H1 (cell line): Measurements from ENCODE around the gene CDH18. TPM values are rescaled to one million over a fixed set of nuclear protein-coding genes. Genes with fewer than 3 reads are reported as not detected.

Experiments used
- CTCF ChIA-PET: fragments of 300-600 bp; sonication (Branson Sonifier 250); formaldehyde crosslinking; loops from one replicate; lab custom pipeline; 2021; ENCODE audit not compliant: partially characterized antibody; lab: Charles Lee
- POLR2A ChIA-PET: fragments of 300-600 bp; sonication (Branson Sonifier 250); formaldehyde crosslinking; loops from one replicate; lab custom pipeline; 2021; ENCODE audit warnings: inconsistent platforms; ENCODE audit not compliant: partially characterized antibody; lab: Charles Lee
- DNase-seq, 2 experiments: peaks; one replicate each; pipeline versions ENCODE4 v3.0.0 to v3.0.0-alpha.2; 2010 to 2022; ENCODE audit warnings: low spot score in 2 of 2, low read depth in 1 of 2, mixed read lengths in 1 of 2
- FAIRE-seq: peaks from 2 replicates; lab custom pipeline; 2011; peaks lifted over from hg19 to GRCh38; lab: Jason Lieb, UNC
- H2AFZ ChIP-seq: 2 replicates; pipeline ENCODE4 v1.8.1; 2012; ENCODE audit warnings: low read length, inconsistent platforms
- H2AK5ac ChIP-seq: 2 replicates; pipeline ENCODE4 v1.6.1; 2013; ENCODE audit warnings: low read depth, low read length
- H2BK120ac ChIP-seq: replicated peaks from 2 replicates; pipeline ENCODE3; 2013; ENCODE audit warnings: low read depth, low read length, inconsistent platforms
- H2BK12ac ChIP-seq: 2 replicates; pipeline ENCODE4 v1.6.1; 2013; ENCODE audit warnings: low read depth, low read length
- H2BK15ac ChIP-seq: 2 replicates; pipeline ENCODE4 v1.6.1; 2013; ENCODE audit warnings: low read length
- H2BK20ac ChIP-seq: 2 replicates; pipeline ENCODE4 v1.6.1; 2013; ENCODE audit warnings: low read length
- H2BK5ac ChIP-seq: 2 replicates; pipeline ENCODE4 v1.6.1; 2013; ENCODE audit warnings: low read depth, low read length
- H3K14ac ChIP-seq: 2 replicates; pipeline ENCODE4 v1.6.1; 2013; ENCODE audit warnings: inconsistent platforms; ENCODE audit not compliant: insufficient read length
- H3K18ac ChIP-seq: 2 replicates; pipeline ENCODE4 v1.6.1; 2013; ENCODE audit warnings: low read length; ENCODE audit errors: extremely low read depth
- H3K23ac ChIP-seq: 2 replicates; pipeline ENCODE4 v1.6.1; 2013; ENCODE audit warnings: inconsistent platforms; ENCODE audit not compliant: insufficient read length
- H3K23me2 ChIP-seq: 2 replicates; pipeline ENCODE4 v1.6.1; 2013; ENCODE audit warnings: low read depth, low read length
- H3K27ac ChIP-seq: 2 replicates; pipeline ENCODE4 v1.6.1; 2011; ENCODE audit warnings: low read depth, low read length, inconsistent platforms
- H3K27me3 ChIP-seq, 4 experiments: replicated peaks in 1 of 4; 1 replicate in 1 of 4; 2 replicates in 3 of 4; pipeline versions ENCODE4 v1.6.1 to v1.8.1; 2011 to 2013; ENCODE audit warnings: low read length in 3 of 4, mild to moderate bottlenecking in 3 of 4, inconsistent platforms in 2 of 4, mixed read lengths in 2 of 4, moderate library complexity in 1 of 4; ENCODE audit not compliant: control insufficient read depth in 3 of 4, insufficient read depth in 3 of 4; ENCODE audit errors: extremely low read depth in 1 of 4
- H3K36me3 ChIP-seq, 4 experiments: 2 replicates each; pipeline versions ENCODE4 v1.6.1 to v1.8.1; 2011 to 2013; ENCODE audit warnings: mild to moderate bottlenecking in 4 of 4, low read length in 3 of 4, moderate library complexity in 2 of 4, control low read depth in 1 of 4, inconsistent platforms in 1 of 4; ENCODE audit not compliant: insufficient read depth in 4 of 4, control insufficient read depth in 2 of 4
- H3K4ac ChIP-seq: replicated peaks from 2 replicates; pipeline ENCODE3; 2013; ENCODE audit warnings: low read length, low read depth, mixed read lengths, inconsistent platforms; ENCODE audit not compliant: insufficient read length
- H3K4me1 ChIP-seq, 4 experiments: replicated peaks in 1 of 4; 1 replicate in 1 of 4; 2 replicates in 3 of 4; pipeline versions ENCODE4 v1.6.1 to v1.8.1; 2011 to 2013; ENCODE audit warnings: low read length in 3 of 4, inconsistent platforms in 2 of 4, mixed read lengths in 1 of 4; ENCODE audit not compliant: insufficient read depth in 4 of 4, control insufficient read depth in 3 of 4
- H3K4me2 ChIP-seq, 2 experiments: 2 replicates each; pipeline versions ENCODE4 v1.6.1 to v1.8.1; 2011 to 2013; ENCODE audit warnings: low read depth in 2 of 2, low read length in 2 of 2, control low read depth in 1 of 2, inconsistent platforms in 1 of 2, mild to moderate bottlenecking in 1 of 2; ENCODE audit not compliant: insufficient read depth in 1 of 2
- H3K4me3 ChIP-seq, 4 experiments: fragments of 200-600, 300-600 bp in 1 of 4; sonication (generic), shearing (Covaris generic), sonication (Bioruptor Twin) in 1 of 4; 2 replicates each; pipeline versions ENCODE4 v1.5.1 to v1.8.1; 2011 to 2016; ENCODE audit warnings: low read length in 4 of 4, low read depth in 3 of 4, control low read depth in 2 of 4, inconsistent platforms in 2 of 4, mild to moderate bottlenecking in 2 of 4, mixed read lengths in 1 of 4, moderate library complexity in 1 of 4; ENCODE audit not compliant: insufficient read depth in 2 of 4; ENCODE audit errors: extremely low read depth in 1 of 4
- H3K56ac ChIP-seq: replicated peaks from 2 replicates; pipeline ENCODE3; 2013; ENCODE audit warnings: low read depth, mild to moderate bottlenecking, mixed read lengths, low read length, inconsistent platforms; ENCODE audit not compliant: insufficient read length
- H3K79me1 ChIP-seq: 2 replicates; pipeline ENCODE4 v1.6.1; 2013; ENCODE audit warnings: low read depth, low read length, control low read depth
- H3K79me2 ChIP-seq, 2 experiments: 2 replicates each; pipeline versions ENCODE4 v1.6.1 to v1.8.1; 2012 to 2013; ENCODE audit warnings: low read length in 2 of 2, mild to moderate bottlenecking in 2 of 2, inconsistent platforms in 1 of 2; ENCODE audit not compliant: insufficient read depth in 2 of 2, control insufficient read depth in 1 of 2
- H3K9ac ChIP-seq, 4 experiments: replicated peaks in 1 of 4; 1 replicate in 1 of 4; 2 replicates in 3 of 4; pipeline versions ENCODE4 v1.6.1 to v1.8.1; 2011 to 2013; ENCODE audit warnings: low read depth in 3 of 4, low read length in 3 of 4, control low read depth in 2 of 4, mild to moderate bottlenecking in 2 of 4, moderate library complexity in 2 of 4, inconsistent platforms in 1 of 4; ENCODE audit errors: extremely low read depth in 1 of 4
- H3K9me3 ChIP-seq, 2 experiments: 2 replicates each; pipeline versions ENCODE4 v1.6.1 to v1.8.1; 2012 to 2013; ENCODE audit warnings: mild to moderate bottlenecking in 2 of 2, moderate library complexity in 2 of 2, control low read depth in 1 of 2, inconsistent platforms in 1 of 2, low read depth in 1 of 2, low read length in 1 of 2, mixed read lengths in 1 of 2; ENCODE audit not compliant: insufficient read depth in 2 of 2
- H4K20me1 ChIP-seq, 2 experiments: replicated peaks in 1 of 2; 2 replicates each; pipeline versions ENCODE3 to v1.8.1; 2011 to 2013; ENCODE audit warnings: inconsistent platforms in 2 of 2, low read length in 2 of 2, mild to moderate bottlenecking in 1 of 2; ENCODE audit not compliant: insufficient read depth in 2 of 2, control insufficient read depth in 1 of 2
- H4K5ac ChIP-seq: 2 replicates; pipeline ENCODE4 v1.6.1; 2013; ENCODE audit warnings: low read length, low read depth, mixed read lengths, inconsistent platforms; ENCODE audit not compliant: insufficient read length
- H4K8ac ChIP-seq: 2 replicates; pipeline ENCODE4 v1.8.0; 2013; ENCODE audit warnings: mild to moderate bottlenecking, moderate library complexity, low read length, inconsistent platforms; ENCODE audit not compliant: insufficient read depth; ENCODE audit errors: extremely low read depth
- H4K91ac ChIP-seq: replicated peaks from 2 replicates; pipeline ENCODE3; 2013; ENCODE audit warnings: low read length, mixed read lengths, inconsistent platforms; ENCODE audit not compliant: insufficient read length
- ASH2L ChIP-seq: fragments of 200-600, 300-600 bp; sonication (generic); IDR thresholded peaks from one replicate; pipeline ENCODE4 v1.7.1; 2017; ENCODE audit warnings: low read length
- CREB1 ChIP-seq: IDR thresholded peaks from 2 replicates; pipeline ENCODE4 v1.6.1; 2012; ENCODE audit warnings: inconsistent platforms
- TAF1 ChIP-seq: IDR thresholded peaks from 2 replicates; pipeline ENCODE4 v1.6.1; 2011; ENCODE audit warnings: mild to moderate bottlenecking, low read depth, low read length
- WGBS, 2 experiments: shearing (Covaris generic) in 1 of 2; methylation state at CpG; one replicate each; pipeline versions ENCODE4 v1.1.6 to v1.1.7; 2013 to 2015; ENCODE audit warnings: low lambda C conversion rate in 2 of 2, mixed read lengths in 2 of 2, inconsistent platforms in 1 of 2, low coverage in 1 of 2, missing lambda C conversion rate in 1 of 2; ENCODE audit not compliant: insufficient replicate concordance in 2 of 2, insufficient coverage in 1 of 2, insufficient read length in 1 of 2; ENCODE audit errors: extremely low coverage in 1 of 2, missing lambda C conversion rate in 1 of 2; 5-methylcytosine and 5-hydroxymethylcytosine counted together
- polyA plus RNA-seq, 7 experiments: library from polyadenylated mRNA; depleted of rRNA in 3 of 7; stranded (reverse) in 5 of 7; unstranded in 2 of 7; fragments of >200 nt in 5 of 7; fragments of 200-250 nt in 2 of 7; gene quantifications; 1 replicate in 5 of 7; 2 replicates in 1 of 7; 4 replicates in 1 of 7; pipeline versions ENCODE4 v1.2.1 to v1.2.3, GENCODE V29; 2011 to 2013; ENCODE audit warnings: missing spikeins in 2 of 7, mixed read lengths in 2 of 7
- total RNA-seq: library from RNA; stranded (reverse); fragmentation: NEBNext Ultra II Directional; extraction: Animal tissue kit (Norgen Biotek cat#: 25700); gene quantifications from 2 replicates; pipeline ENCODE4 v1.2.1, GENCODE V29; 2021

CDH18 gene
- total and polyA plus RNA-seq, 2 of the 8 experiments (the other 6 are each of a cell fraction or from before 2014, with no cell fraction given), result 0.30 to 0.32 TPM

DNA sequence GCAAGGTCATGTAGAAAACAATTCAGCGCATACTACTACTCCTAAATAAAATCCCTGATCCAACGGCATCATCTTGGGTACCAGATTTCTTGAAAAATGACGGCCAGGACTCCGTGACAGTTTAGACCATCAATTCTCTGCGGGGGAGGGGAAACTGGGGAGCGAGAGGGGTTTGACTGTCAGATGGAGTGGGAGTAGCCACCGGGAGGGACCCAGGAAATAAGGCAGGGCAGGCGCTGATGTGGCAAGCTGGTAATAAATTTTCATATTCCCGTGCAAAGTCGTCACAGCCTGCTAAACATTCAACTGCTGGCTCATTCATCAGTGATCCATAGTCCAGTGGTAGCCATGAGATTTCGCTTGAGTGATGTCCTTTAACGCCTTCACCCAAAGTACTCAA, 457 bp upstream of the CDH18 start:
- Histone ChIP-seq H2AK5ac (no peak overlapping the region), H4K5ac (no peak overlapping the region), H3K79me2 (no peaks in the 10 kb centered on the region), H4K20me1 (no peaks in the 10 kb centered on the region), H3K4me1 (peaks cover 0 to 2% (median 0%) of the 10 kb centered on the region in 4 experiments; a peak in 1 of 7 replicates), H3K23me2 (peaks cover 5% of the 10 kb centered on the region), H3K23ac (no peak overlapping the region), H3K4ac (no peak overlapping the region), H4K8ac (no peak overlapping the region), H2BK5ac (no peak overlapping the region), H3K36me3 (no peaks in the 10 kb centered on the region), H3K14ac (no peak overlapping the region), H4K91ac (no peak overlapping the region), H3K4me2 (peak overlapping the region; percentile 81 to 86), H3K56ac (no peak overlapping the region), H2BK20ac (no peak overlapping the region), H2BK15ac (no peak overlapping the region), H3K18ac (no peak overlapping the region), H3K9me3 (no peaks in the 10 kb centered on the region), H3K27me3 (peaks cover 0 to 8% (median 6%) of the 10 kb centered on the region in 4 experiments; a peak in 5 of 7 replicates), H2BK12ac (no peak overlapping the region), H2AFZ (peak overlapping the region; percentile 13; the same call in 1 of the 2 replicates), H2BK120ac (no peak overlapping the region), H3K4me3 (peak overlapping the region; percentile 19 to 58 (median 32); a peak in 5 of 8 replicates), H3K79me1 (no peaks in the 10 kb centered on the region), H3K9ac (no peak overlapping the region), H3K27ac (no peak overlapping the region)
- peak; percentile 7 for TF ChIP-seq ASH2L
- TF ChIP-seq TAF1, result no peak
- 0 out of 2 replicates have a peak, but pooled peaks have one; percentile 4 for TF ChIP-seq CREB1
- no peak for DNase-seq
- no peak for FAIRE-seq
- ChIA-PET POLR2A (no interaction called here), CTCF (interaction anchor here (0.9 to 1.0 kb wide), 2 partner anchors 11 to 340 kb away, joined by 3 to 4 read pairs; no protein-coding TSS in a partner anchor)
- 52% methylated on average over 12 of the region's 12 CpGs; no CpG with 5 or more reads in 1 of the 2 experiments for WGBS, 2 experiments
